Smooth muscle cell (in vitro differentiated cells): ENCODE results near the gene LBH. TPM values are rescaled to one million over a fixed set of nuclear protein-coding genes. Genes with fewer than 3 reads are reported as not detected.

Source experiments
- DNase-seq: peaks from one replicate; lab custom pipeline; 2025; ENCODE audit not compliant: unreplicated experiment; lab: John Stamatoyannopoulos, UW
- H2AFZ ChIP-seq: fragments of 200-600 bp; sonication (generic); 2 replicates; pipeline ENCODE4 v1.6.0; 2016; ENCODE audit warnings: antibody characterized with exemption, low read depth, mild to moderate bottlenecking
- H3F3A ChIP-seq: fragments of 200-600 bp; sonication (generic); 2 replicates; pipeline ENCODE4 v1.6.0; 2017; ENCODE audit warnings: antibody characterized with exemption, low read depth
- H3K27ac ChIP-seq: fragments of 200-600 bp; sonication (generic); 2 replicates; pipeline ENCODE4 v1.5.1; 2016; ENCODE audit warnings: low read depth, mild to moderate bottlenecking
- H3K27me3 ChIP-seq: fragments of 200-600 bp; sonication (generic); 2 replicates; pipeline ENCODE4 v1.6.1; 2016; ENCODE audit warnings: low read depth, mild to moderate bottlenecking
- H3K36me3 ChIP-seq: fragments of 200-600 bp; sonication (generic); 2 replicates; pipeline ENCODE4 v1.5.1; 2016; ENCODE audit warnings: low read depth
- H3K4me1 ChIP-seq: fragments of 200-600 bp; sonication (generic); 2 replicates; pipeline ENCODE4 v1.5.1; 2016; ENCODE audit warnings: low read depth
- H3K4me2 ChIP-seq: fragments of 200-600 bp; sonication (generic); 2 replicates; pipeline ENCODE4 v1.6.0; 2016; ENCODE audit warnings: mild to moderate bottlenecking
- H3K4me3 ChIP-seq: fragments of 200-600 bp; sonication (generic); 2 replicates; pipeline ENCODE4 v1.5.1; 2016; ENCODE audit warnings: mild to moderate bottlenecking
- H3K79me2 ChIP-seq: fragments of 200-600 bp; sonication (generic); 2 replicates; pipeline ENCODE4 v1.6.0; 2016; ENCODE audit warnings: low read depth, mild to moderate bottlenecking
- H3K9ac ChIP-seq: fragments of 200-600 bp; sonication (generic); 2 replicates; pipeline ENCODE4 v1.6.0; 2016; ENCODE audit warnings: low read depth
- H3K9me3 ChIP-seq: fragments of 200-600 bp; sonication (generic); replicated peaks from 2 replicates; pipeline ENCODE4 v1.5.1; 2016; ENCODE audit warnings: low read depth
- H4K20me1 ChIP-seq: fragments of 200-600 bp; sonication (generic); 2 replicates; pipeline ENCODE4 v1.6.0; 2016; ENCODE audit warnings: low read depth
- WGBS: methylation state at CpG from one replicate; pipeline ENCODE4 v1.1.7; 2016; ENCODE audit warnings: low lambda C conversion rate; 5-methylcytosine and 5-hydroxymethylcytosine counted together
- polyA plus RNA-seq: library from polyadenylated mRNA; unstranded; fragments of >200 nt; fragmentation: Nextera tagmentation; extraction: Ambion mirVana; gene quantifications from 2 replicates; pipeline ENCODE4 v1.2.1, GENCODE V29; 2016
- total RNA-seq: library from RNA; depleted of rRNA; stranded (reverse); fragments of >200 nt; gene quantifications from 2 replicates; pipeline ENCODE4 v1.2.3, GENCODE V29; 2014
- TF ChIP-seq, protein P1 (sequence below): fragments of 200-600 bp; sonication (generic); IDR thresholded peaks from 2 replicates; pipeline ENCODE4 v1.5.1; 2017; ENCODE audit warnings: borderline replicate concordance, mild to moderate bottlenecking, antibody characterized with exemption; ENCODE audit not compliant: insufficient read depth, poor library complexity, severe bottlenecking

LBH gene
- total and polyA plus RNA-seq, 2 experiments from 2014 or later, result 31.0 to 35.2 TPM

DNA sequence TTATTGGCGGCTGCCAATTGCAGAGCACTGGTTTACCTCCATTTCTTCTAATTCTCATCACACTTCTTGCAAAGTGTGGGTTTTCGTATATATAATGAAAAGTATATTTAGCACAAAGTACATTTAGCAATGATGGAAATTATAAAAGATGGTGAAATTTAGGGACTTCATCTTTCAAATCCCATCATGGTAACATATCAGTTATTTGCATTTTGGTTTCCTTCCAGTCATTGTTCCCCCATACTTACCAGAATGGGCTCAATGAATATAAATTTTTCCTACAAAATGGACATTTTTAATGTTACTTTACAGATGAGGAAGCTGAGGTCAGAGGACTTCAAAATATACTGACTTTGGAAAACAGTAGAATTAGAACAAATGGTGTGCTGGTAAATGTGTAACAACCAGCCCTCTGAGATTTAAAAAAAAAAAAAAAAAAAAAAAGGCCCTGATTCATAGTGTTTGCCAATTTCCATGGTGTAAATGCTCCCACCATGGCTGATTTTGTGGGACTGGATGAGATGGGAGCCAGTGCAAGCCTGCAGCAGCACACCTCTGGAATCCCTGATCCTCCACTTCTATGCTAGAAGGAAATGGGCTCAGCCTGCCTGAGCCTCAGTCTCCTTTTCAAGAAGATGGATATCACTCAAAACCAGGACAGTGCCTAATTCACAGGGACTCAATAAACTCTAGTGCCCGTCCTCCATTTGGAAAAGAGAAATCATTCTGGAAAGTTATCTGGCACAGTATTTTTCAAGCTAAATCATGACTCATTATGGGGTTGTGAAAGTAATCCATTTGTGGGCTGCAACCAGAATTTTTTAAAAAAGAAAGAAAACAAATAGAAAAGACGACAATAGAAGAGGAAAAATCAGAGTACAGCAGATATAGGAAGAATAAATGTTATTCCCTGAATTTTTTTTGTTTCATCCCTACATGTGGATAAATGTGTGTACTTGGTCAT, 34.0 kb downstream of the LBH start:
- H3K9ac ChIP-seq, result peak overlapping the region; percentile 49
- no peaks in the 10 kb centered on the region for H3K36me3 ChIP-seq
- no peak overlapping the region for H3K4me3 ChIP-seq
- H2AFZ ChIP-seq, result no peak overlapping the region
- DNase-seq, result no peak
- no peaks in the 10 kb centered on the region for H3K27me3 ChIP-seq
- 60% methylated on average over 4 of the region's 4 CpGs for WGBS
- H3K79me2 ChIP-seq, result no peaks in the 10 kb centered on the region
- H4K20me1 ChIP-seq, result no peaks in the 10 kb centered on the region
- peak overlapping the region; percentile 76 for H3K27ac ChIP-seq
- H3K4me1 ChIP-seq, result no peaks in the 10 kb centered on the region
- TF ChIP-seq, protein P1, sequence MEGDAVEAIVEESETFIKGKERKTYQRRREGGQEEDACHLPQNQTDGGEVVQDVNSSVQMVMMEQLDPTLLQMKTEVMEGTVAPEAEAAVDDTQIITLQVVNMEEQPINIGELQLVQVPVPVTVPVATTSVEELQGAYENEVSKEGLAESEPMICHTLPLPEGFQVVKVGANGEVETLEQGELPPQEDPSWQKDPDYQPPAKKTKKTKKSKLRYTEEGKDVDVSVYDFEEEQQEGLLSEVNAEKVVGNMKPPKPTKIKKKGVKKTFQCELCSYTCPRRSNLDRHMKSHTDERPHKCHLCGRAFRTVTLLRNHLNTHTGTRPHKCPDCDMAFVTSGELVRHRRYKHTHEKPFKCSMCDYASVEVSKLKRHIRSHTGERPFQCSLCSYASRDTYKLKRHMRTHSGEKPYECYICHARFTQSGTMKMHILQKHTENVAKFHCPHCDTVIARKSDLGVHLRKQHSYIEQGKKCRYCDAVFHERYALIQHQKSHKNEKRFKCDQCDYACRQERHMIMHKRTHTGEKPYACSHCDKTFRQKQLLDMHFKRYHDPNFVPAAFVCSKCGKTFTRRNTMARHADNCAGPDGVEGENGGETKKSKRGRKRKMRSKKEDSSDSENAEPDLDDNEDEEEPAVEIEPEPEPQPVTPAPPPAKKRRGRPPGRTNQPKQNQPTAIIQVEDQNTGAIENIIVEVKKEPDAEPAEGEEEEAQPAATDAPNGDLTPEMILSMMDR, result no peak
- peaks cover 8% of the 10 kb centered on the region for H3F3A ChIP-seq
- H3K9me3 ChIP-seq, result no peaks in the 10 kb centered on the region
- peak overlapping the region; percentile 81 for H3K4me2 ChIP-seq

DNA sequence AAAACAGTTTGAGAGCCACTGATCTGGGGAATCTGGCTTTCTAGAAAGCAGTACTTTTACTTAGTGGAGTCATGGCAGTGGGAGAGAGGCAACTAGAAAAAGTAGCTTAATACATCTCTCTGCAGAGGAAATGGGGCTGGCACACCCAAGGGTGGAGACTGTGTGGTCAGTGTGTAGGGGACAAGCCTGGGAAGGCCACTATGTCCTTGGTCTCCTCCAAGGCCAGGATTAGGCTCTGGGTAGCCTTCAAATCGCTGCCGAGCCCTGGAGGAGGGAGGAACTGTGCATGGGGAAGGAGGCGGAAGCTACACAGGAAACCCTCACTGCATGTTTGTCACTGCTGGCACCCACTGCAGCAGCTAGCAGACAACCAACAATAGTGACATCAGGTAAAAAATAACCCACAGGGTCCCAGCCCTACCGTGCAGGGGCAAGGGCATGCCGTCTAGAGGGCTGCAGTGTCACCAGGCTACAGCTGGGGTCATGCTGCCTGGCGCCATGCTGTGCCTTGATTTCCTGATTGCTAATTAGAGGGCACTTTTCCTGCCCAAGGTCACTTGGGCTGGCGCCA, 34.8 kb downstream of the LBH start:
- 88% methylated on average over 7 of the region's 7 CpGs for WGBS
- peak overlapping the region; percentile 76 for H3K27ac ChIP-seq
- DNase-seq, result no peak
- peak overlapping the region; percentile 49 for H3K9ac ChIP-seq
- no peaks in the 10 kb centered on the region for H4K20me1 ChIP-seq
- no peaks in the 10 kb centered on the region for H3K36me3 ChIP-seq
- no peaks in the 10 kb centered on the region for H3K27me3 ChIP-seq
- H3F3A ChIP-seq, result peaks cover 8% of the 10 kb centered on the region
- no peaks in the 10 kb centered on the region for H3K9me3 ChIP-seq
- no peak overlapping the region for H2AFZ ChIP-seq
- H3K4me3 ChIP-seq, result no peak overlapping the region
- peak overlapping the region; percentile 81 for H3K4me2 ChIP-seq
- TF ChIP-seq, protein P1, result no peak
- H3K79me2 ChIP-seq, result no peaks in the 10 kb centered on the region
- H3K4me1 ChIP-seq, result no peaks in the 10 kb centered on the region

DNA sequence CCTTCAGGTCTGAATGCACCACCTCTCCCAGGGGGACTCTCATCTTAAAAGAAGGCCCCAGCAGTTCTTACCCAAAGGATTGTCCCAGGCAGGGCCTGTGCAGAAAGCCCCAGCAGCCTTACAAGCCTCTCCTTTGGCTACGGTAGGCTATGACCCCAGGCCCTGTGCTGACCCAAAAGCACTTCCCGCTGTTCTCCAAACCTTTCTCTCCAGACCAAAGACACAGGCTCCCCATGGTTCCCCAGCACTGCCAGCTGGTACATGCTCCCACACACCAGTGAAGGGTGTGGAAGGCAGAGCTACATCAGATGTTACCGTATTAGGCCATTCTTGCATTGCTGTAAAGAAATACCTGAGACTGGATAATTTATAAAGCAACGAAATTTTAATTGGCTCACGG, 35.4 kb downstream of the LBH start:
- Histone ChIP-seq H3K79me2 (no peaks in the 10 kb centered on the region), H4K20me1 (no peaks in the 10 kb centered on the region), H3F3A (peaks cover 8% of the 10 kb centered on the region), H3K27ac (no peak overlapping the region), H2AFZ (no peak overlapping the region), H3K36me3 (no peaks in the 10 kb centered on the region), H3K9ac (no peak overlapping the region), H3K27me3 (no peaks in the 10 kb centered on the region), H3K9me3 (no peaks in the 10 kb centered on the region), H3K4me1 (no peaks in the 10 kb centered on the region), H3K4me3 (no peak overlapping the region), H3K4me2 (no peak overlapping the region)
- DNase-seq, result no peak
- TF ChIP-seq, protein P1, result no peak
- 95% methylated on average over 5 of the region's 5 CpGs for WGBS
